ENCODE results near the gene ANKK1.

Gene ANKK1

DNA sequence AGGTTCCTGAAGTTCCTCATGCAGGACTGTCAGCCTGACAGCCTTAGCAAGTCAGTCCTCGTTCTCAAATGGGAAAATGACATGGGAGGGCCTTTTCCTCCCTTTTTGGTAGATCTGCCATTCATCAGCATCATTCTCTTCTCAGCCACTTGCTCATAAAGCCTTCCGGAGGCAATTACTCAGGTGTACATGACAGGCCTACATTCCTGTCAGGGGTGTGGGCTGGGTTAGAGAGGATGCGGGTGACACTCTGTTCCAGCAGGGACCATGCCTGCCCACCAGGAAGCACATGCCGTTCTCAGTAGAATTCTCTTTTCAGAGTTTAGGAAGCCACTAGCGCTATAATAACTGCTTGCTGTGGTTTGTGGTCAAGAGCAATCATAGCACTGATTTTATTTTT lies 24.2 kb upstream of the ANKK1 start:
- no peaks in the 10 kb centered on the region for H3K4me1 ChIP-seq (ENCODE audit: control insufficient read depth in 1 of 2, insufficient read depth in 2 of 2, low read length in 2 of 2)
- no peak overlapping the region for H3K27ac ChIP-seq (ENCODE audit: low read length)
- no peaks in the 10 kb centered on the region for H3K27me3 ChIP-seq (ENCODE audit: low read depth, low read length)
- no peak overlapping the region for H3K4me3 ChIP-seq (ENCODE audit: low read depth in 1 of 2, low read length in 2 of 2)
- peaks cover 16 to 88% of the 10 kb centered on the region in 2 donors for H3K36me3 ChIP-seq (ENCODE audit: control insufficient read depth in 1 of 2, insufficient read depth in 2 of 2, low read length in 2 of 2)
- H3K9me3 ChIP-seq (ENCODE audit: control insufficient read depth in 1 of 2, low read length in 2 of 2): no peaks in the 10 kb centered on the region

DNA sequence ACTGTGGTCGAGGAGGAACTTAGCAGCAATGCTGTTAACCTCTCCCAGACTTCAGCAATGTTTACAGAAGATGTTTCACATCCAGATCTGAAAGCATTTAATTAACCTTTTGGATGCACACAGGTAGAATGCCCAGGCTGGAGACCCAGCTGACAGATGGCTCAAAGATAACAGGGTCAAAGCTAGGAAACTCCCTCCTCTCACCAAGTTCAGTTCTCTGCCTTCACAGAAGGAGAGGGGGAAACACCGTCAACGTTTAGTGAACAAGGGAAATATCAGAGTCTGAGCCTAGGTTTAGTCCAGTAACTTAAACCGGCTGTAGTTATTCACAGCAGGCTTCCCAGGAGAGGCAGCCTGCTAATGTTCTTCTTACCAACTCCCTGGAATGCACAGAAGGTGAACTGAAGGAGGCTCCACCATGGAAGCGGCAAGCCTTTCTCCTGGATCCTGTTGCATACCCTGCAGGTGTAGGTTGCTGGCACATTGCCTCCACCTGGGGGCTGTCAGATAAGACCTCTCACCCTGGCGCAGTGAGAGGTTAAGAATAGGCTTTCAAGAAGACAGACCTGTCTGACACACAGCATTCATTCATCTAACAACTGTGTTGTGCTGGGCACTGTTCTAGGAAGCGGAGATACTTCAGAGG lies 23.5 kb upstream of the ANKK1 start:
- Histone ChIP-seq H3K4me3 (ENCODE audit: low read depth in 1 of 2, low read length in 2 of 2) (no peak overlapping the region), H3K27ac (ENCODE audit: low read length) (no peak overlapping the region), H3K36me3 (ENCODE audit: control insufficient read depth in 1 of 2, insufficient read depth in 2 of 2, low read length in 2 of 2) (peaks cover 14 to 83% of the 10 kb centered on the region in 2 donors), H3K27me3 (ENCODE audit: low read depth, low read length) (no peaks in the 10 kb centered on the region), H3K4me1 (ENCODE audit: control insufficient read depth in 1 of 2, insufficient read depth in 2 of 2, low read length in 2 of 2) (no peaks in the 10 kb centered on the region), H3K9me3 (ENCODE audit: control insufficient read depth in 1 of 2, low read length in 2 of 2) (no peaks in the 10 kb centered on the region)

DNA sequence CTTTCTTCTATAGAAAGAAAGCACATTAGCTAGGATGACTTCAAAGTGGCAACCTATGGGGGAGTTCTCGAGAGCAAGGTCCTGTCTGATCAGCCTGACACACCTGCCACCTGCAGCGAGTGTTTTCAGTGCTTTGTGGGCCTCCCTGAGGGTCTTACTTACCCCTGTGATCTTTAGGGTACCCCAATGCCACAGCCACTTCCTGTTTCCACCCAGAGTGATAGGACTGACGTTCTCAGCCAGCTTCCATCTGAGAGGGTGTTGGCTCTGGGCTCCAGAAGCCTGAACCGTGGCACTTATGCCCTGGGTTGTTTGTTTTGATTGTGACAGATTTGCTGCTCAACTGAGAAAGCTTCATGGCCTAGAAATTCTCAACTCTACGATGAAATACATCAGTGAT lies 21.7 kb upstream of the ANKK1 start:
- H3K4me3 ChIP-seq (ENCODE audit: low read depth in 1 of 2, low read length in 2 of 2): no peak overlapping the region
- H3K36me3 ChIP-seq (ENCODE audit: control insufficient read depth in 1 of 2, insufficient read depth in 2 of 2, low read length in 2 of 2): peaks cover 11 to 66% of the 10 kb centered on the region in 2 donors
- no peaks in the 10 kb centered on the region for H3K4me1 ChIP-seq (ENCODE audit: control insufficient read depth in 1 of 2, insufficient read depth in 2 of 2, low read length in 2 of 2)
- no peak overlapping the region for H3K27ac ChIP-seq (ENCODE audit: low read length)
- no peaks in the 10 kb centered on the region for H3K9me3 ChIP-seq (ENCODE audit: control insufficient read depth in 1 of 2, low read length in 2 of 2)
- no peaks in the 10 kb centered on the region for H3K27me3 ChIP-seq (ENCODE audit: low read depth, low read length)

DNA sequence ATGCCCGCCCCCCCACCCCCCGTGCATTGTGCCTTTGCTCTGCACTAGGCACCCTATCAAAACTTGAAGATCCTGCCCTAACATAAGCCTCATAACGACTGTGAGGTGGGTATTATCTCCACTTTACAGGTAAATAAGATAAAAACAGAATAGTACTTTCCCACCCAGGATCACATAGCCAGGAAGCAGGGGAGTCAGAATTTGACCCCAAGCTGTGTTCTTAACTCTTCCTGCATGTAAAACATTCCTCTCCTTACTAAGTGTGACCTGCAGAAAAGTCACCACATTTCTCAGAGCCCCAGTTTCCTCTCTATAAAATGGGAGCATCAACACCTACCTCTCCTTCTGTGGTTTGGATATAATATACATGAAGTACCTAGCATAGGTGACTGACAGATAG lies 18.2 kb upstream of the ANKK1 start:
- Histone ChIP-seq H3K27me3 (ENCODE audit: low read depth, low read length) (no peaks in the 10 kb centered on the region), H3K9me3 (ENCODE audit: control insufficient read depth in 1 of 2, low read length in 2 of 2) (no peaks in the 10 kb centered on the region), H3K27ac (ENCODE audit: low read length) (no peak overlapping the region), H3K4me3 (ENCODE audit: low read depth in 1 of 2, low read length in 2 of 2) (no peak overlapping the region), H3K4me1 (ENCODE audit: control insufficient read depth in 1 of 2, insufficient read depth in 2 of 2, low read length in 2 of 2) (no peaks in the 10 kb centered on the region), H3K36me3 (ENCODE audit: control insufficient read depth in 1 of 2, insufficient read depth in 2 of 2, low read length in 2 of 2) (peaks cover 0 to 36% of the 10 kb centered on the region in 2 donors)

DNA sequence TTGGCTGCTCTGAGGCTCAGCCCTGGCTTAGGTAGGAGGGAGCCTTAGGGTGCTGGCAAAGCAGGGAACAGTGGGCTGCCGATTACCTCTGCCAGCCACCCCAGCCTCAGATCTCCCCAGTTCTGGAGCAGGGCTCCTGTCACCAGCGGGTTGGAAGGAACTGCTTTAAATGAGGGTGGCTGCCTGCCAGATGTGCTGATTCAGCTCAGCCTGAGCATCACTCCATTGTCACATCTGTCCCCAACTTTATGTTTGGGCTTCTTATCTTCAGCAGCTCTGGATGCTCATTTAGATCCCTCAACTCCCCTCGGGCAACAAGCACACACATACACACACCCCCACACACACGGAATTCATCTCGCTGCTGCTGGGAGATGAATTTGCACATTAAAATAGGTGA lies 16.9 kb upstream of the ANKK1 start:
- Histone ChIP-seq H3K4me3 (ENCODE audit: low read depth in 1 of 2, low read length in 2 of 2) (no peak overlapping the region), H3K9me3 (ENCODE audit: control insufficient read depth in 1 of 2, low read length in 2 of 2) (no peaks in the 10 kb centered on the region), H3K27ac (ENCODE audit: low read length) (no peak overlapping the region), H3K27me3 (ENCODE audit: low read depth, low read length) (no peaks in the 10 kb centered on the region), H3K4me1 (ENCODE audit: control insufficient read depth in 1 of 2, insufficient read depth in 2 of 2, low read length in 2 of 2) (no peaks in the 10 kb centered on the region), H3K36me3 (ENCODE audit: control insufficient read depth in 1 of 2, insufficient read depth in 2 of 2, low read length in 2 of 2) (peaks cover 0 to 24% of the 10 kb centered on the region in 2 donors)

DNA sequence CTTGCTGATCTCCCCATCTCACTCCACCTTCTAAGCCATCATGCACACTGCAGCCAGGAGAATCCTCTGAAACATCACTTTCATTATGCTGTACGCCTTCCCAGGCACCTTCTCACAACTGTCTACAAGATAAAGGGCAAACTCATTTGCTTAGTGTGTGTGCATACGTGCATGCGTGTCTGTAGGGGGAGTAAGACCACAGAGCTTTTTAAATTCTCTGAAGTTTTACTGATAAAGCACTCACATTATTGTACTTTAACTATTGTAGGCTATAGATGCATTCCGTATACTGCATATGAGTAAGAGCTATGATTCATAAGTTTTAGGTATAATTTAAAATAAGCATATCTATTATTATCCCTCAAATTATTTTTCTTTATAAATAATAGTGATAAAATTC lies 15.3 kb upstream of the ANKK1 start:
- Histone ChIP-seq H3K27me3 (ENCODE audit: low read depth, low read length) (no peaks in the 10 kb centered on the region), H3K9me3 (ENCODE audit: control insufficient read depth in 1 of 2, low read length in 2 of 2) (no peaks in the 10 kb centered on the region), H3K27ac (ENCODE audit: low read length) (no peak overlapping the region), H3K4me1 (ENCODE audit: control insufficient read depth in 1 of 2, insufficient read depth in 2 of 2, low read length in 2 of 2) (no peaks in the 10 kb centered on the region), H3K36me3 (ENCODE audit: control insufficient read depth in 1 of 2, insufficient read depth in 2 of 2, low read length in 2 of 2) (peaks cover 0 to 9% of the 10 kb centered on the region in 2 donors), H3K4me3 (ENCODE audit: low read depth in 1 of 2, low read length in 2 of 2) (no peak overlapping the region)

DNA sequence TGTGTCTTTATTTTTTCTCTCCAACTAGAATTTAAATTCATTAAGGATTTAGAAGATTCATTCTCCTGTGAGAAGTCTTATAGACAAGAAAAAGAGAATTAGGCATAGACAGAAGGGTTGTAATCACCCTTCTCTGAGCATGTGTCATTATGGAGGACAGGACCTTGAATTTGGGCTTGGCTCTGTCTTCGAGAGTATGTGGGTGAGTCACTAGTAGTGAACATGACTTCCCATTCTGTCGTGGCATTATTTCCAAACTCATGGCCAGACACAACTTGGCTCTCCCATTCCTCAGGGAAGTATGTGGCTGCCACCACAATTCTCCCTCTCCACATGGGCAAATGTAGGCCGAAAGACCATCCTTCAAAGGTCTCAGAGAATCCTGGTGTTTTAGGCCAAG lies 14.3 kb upstream of the ANKK1 start:
- peaks cover 0 to 4% of the 10 kb centered on the region in 2 donors for H3K36me3 ChIP-seq (ENCODE audit: control insufficient read depth in 1 of 2, insufficient read depth in 2 of 2, low read length in 2 of 2)
- H3K27me3 ChIP-seq (ENCODE audit: low read depth, low read length): no peaks in the 10 kb centered on the region
- H3K27ac ChIP-seq (ENCODE audit: low read length): no peak overlapping the region
- no peak overlapping the region for H3K4me3 ChIP-seq (ENCODE audit: low read depth in 1 of 2, low read length in 2 of 2)
- no peaks in the 10 kb centered on the region for H3K9me3 ChIP-seq (ENCODE audit: control insufficient read depth in 1 of 2, low read length in 2 of 2)
- H3K4me1 ChIP-seq (ENCODE audit: control insufficient read depth in 1 of 2, insufficient read depth in 2 of 2, low read length in 2 of 2): no peaks in the 10 kb centered on the region

DNA sequence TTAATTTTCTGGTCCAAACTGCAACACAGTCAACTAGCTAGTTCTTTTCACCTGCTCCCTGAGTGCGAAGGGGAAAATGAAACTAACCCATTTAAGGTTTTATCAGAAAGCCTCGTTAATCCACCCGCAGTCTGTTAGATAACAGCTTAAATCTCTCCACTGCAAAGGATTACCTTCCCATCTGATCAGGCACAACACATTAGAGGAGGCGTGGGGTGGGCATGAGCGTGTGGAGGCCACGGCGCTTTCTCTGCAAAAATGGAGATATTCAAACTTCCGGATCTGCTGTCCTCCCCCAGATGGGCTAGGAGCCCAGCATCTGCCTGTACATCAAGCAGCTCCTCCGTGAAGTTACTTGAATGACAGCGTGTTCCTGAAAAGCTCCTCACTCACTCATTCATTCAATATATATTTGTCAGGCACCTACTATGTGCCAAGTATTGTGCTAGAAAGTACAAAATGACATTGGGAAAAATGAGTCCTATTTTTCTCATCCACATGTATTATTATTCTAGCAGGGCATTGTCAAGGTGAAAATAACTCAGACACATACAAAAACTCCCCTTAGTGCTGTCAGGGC lies 13.5 kb upstream of the ANKK1 start:
- Histone ChIP-seq H3K4me1 (ENCODE audit: control insufficient read depth in 1 of 2, insufficient read depth in 2 of 2, low read length in 2 of 2) (no peaks in the 10 kb centered on the region), H3K9me3 (ENCODE audit: control insufficient read depth in 1 of 2, low read length in 2 of 2) (no peaks in the 10 kb centered on the region), H3K4me3 (ENCODE audit: low read depth in 1 of 2, low read length in 2 of 2) (no peak overlapping the region), H3K36me3 (ENCODE audit: control insufficient read depth in 1 of 2, insufficient read depth in 2 of 2, low read length in 2 of 2) (no peaks in the 10 kb centered on the region), H3K27me3 (ENCODE audit: low read depth, low read length) (no peaks in the 10 kb centered on the region), H3K27ac (ENCODE audit: low read length) (no peak overlapping the region)

DNA sequence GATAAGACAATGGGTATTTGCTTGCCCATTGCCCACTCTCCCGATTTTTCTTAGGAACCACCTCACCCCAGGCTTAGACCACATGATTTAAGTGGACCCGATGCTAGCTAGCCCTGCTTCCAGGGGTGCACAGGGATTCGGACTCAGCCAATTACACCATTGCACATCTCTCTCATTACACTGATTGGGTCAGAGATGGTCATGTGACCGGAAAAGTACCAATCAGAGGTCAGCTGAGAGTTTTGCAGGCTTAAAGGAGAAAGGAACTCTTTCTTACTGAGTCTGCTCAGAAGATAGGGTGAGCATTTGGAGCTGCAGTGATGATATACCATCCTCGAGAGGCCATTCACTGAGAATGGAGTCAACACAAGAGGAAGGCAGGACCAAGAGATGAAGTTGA lies 12.2 kb upstream of the ANKK1 start:
- Histone ChIP-seq H3K4me3 (ENCODE audit: low read depth in 1 of 2, low read length in 2 of 2) (no peak overlapping the region), H3K36me3 (ENCODE audit: control insufficient read depth in 1 of 2, insufficient read depth in 2 of 2, low read length in 2 of 2) (no peaks in the 10 kb centered on the region), H3K27me3 (ENCODE audit: low read depth, low read length) (no peaks in the 10 kb centered on the region), H3K9me3 (ENCODE audit: control insufficient read depth in 1 of 2, low read length in 2 of 2) (no peaks in the 10 kb centered on the region), H3K4me1 (ENCODE audit: control insufficient read depth in 1 of 2, insufficient read depth in 2 of 2, low read length in 2 of 2) (no peaks in the 10 kb centered on the region), H3K27ac (ENCODE audit: low read length) (no peak overlapping the region)

DNA sequence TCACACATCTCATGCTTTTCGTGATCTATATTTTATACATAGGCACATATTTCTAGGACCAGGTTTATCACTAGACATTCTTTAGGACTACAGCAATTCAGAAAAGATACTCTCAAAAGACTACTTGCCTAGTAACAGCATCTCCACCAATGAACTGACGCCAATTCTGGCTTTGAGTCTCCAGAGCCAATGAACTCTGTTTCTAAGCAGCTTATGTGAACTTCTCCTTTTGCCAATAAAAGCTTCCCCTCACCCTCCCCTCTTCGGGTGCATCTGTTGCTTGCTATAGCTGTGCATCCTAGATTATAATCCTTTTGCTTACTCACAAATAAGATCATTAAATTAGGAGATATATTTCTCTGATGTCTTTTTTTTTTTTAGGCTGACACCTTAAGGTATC lies 11.4 kb upstream of the ANKK1 start:
- H3K4me3 ChIP-seq (ENCODE audit: low read depth in 1 of 2, low read length in 2 of 2): no peak overlapping the region
- H3K36me3 ChIP-seq (ENCODE audit: control insufficient read depth in 1 of 2, insufficient read depth in 2 of 2, low read length in 2 of 2): no peaks in the 10 kb centered on the region
- H3K9me3 ChIP-seq (ENCODE audit: control insufficient read depth in 1 of 2, low read length in 2 of 2): no peaks in the 10 kb centered on the region
- no peak overlapping the region for H3K27ac ChIP-seq (ENCODE audit: low read length)
- no peaks in the 10 kb centered on the region for H3K4me1 ChIP-seq (ENCODE audit: control insufficient read depth in 1 of 2, insufficient read depth in 2 of 2, low read length in 2 of 2)
- H3K27me3 ChIP-seq (ENCODE audit: low read depth, low read length): no peaks in the 10 kb centered on the region

DNA sequence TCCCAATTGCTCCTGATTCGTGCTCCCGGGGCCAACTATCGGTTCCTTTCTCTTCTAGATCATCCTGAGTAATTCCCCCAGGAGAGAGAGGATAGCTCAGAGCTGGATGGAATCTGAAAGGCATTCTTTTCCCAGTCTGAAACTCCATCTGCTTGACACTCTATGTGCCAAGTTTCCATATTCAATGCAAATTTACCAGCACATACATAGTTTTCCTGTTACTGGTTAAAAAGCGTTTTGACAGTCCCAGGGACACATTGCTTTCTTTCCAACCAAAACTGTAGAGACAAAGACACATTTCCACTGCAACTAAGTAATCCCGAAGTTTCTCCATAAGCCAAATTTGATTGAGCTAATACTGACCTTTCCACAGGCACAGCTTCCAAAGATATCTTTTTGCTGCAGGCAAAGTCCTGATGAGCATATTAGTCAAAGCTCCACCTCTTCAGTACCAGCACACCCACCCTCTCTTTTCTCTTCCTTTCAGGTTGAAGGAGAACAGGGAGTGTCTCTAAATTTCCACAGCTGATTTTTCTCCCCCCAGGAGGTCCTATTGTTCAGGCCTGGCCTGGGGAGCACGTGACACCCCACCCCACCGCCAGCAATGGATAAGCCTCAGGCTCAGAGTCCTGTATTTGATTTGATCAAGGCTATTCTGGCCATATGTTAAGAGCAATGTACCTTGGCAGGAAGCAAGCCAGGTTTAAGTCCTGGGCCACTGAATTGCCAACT lies 9.7 kb upstream of the ANKK1 start:
- H3K36me3 ChIP-seq (ENCODE audit: control insufficient read depth in 1 of 2, insufficient read depth in 2 of 2, low read length in 2 of 2): no peaks in the 10 kb centered on the region
- H3K27ac ChIP-seq (ENCODE audit: low read length): no peak overlapping the region

More for the DNA sequence above, 9.7 kb upstream of the ANKK1 start:
- no peaks in the 10 kb centered on the region for H3K4me1 ChIP-seq (ENCODE audit: control insufficient read depth in 1 of 2, insufficient read depth in 2 of 2, low read length in 2 of 2)
- no peak overlapping the region for H3K4me3 ChIP-seq (ENCODE audit: low read depth in 1 of 2, low read length in 2 of 2)
- no peaks in the 10 kb centered on the region for H3K9me3 ChIP-seq (ENCODE audit: control insufficient read depth in 1 of 2, low read length in 2 of 2)
- no peaks in the 10 kb centered on the region for H3K27me3 ChIP-seq (ENCODE audit: low read depth, low read length)
